ENCODE data around the gene NEURL3. TPM values are rescaled to one million over a fixed set of nuclear protein-coding genes. Genes with fewer than 3 reads are reported as not detected.

NEURL3 gene
- total and polyA plus RNA-seq, 2 donors (not counting 3 experiments of a cell fraction or from before 2014, with no cell fraction given): not detected

DNA sequence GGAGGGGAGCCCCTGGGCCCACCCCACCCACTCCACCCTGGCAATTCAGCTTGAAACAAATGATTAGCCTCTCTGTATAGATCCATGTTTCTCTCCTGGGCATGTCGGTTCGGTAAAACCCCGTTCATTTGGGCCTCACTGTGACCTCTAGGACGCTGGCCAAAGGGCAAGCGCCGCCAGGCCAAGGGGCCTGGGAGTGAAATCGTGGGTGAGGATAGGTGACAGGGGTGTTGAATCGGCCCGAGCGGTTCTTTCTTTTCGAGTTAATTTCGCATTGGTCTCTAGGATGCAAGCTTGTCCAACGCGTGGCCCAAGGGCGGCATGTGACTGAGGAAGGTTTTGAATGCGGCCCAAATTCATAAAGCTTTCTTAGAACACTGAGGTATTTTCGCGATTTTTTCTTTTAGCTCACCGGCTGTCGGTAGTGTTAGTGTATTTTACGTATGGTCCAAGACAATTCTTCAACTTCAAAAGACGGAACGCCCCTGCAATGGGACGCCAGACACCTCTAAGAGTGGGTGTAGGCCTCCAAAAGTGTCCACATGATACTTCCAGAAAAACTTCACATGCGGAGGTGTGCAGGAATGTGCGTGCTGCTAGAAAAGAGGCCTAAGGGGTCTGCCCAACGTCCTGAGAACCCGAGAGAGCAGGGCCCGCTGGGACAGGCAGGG is 21.6 kb upstream of the NEURL3 start:
- Histone ChIP-seq H3K27ac (ENCODE audit: insufficient read depth, low read depth, low read length) (peak overlapping the region; percentile 39), H3K9ac (replicated peaks; ENCODE audit: extremely low read depth, insufficient read depth, low read length) (peak overlapping the region; percentile 72), H3K4me1 (ENCODE audit: control insufficient read depth, extremely low read depth, insufficient read depth, low read length) (peaks cover 30% of the 10 kb centered on the region), H3K27me3 (ENCODE audit: control insufficient read depth in 2 of 2, insufficient read depth in 2 of 2, low read length in 2 of 2) (no peaks in the 10 kb centered on the region), H4K20me1 (replicated peaks; ENCODE audit: control insufficient read depth, extremely low read depth, insufficient read depth, low read length) (no peaks in the 10 kb centered on the region), H3K79me2 (ENCODE audit: control insufficient read depth, insufficient read depth, low read length) (no peaks in the 10 kb centered on the region), H3K36me3 (ENCODE audit: control insufficient read depth in 2 of 2, extremely low read depth in 1 of 2, insufficient read depth in 2 of 2, low read length in 2 of 2) (no peaks in the 10 kb centered on the region), H3K4me3 (replicated peaks in 1 of 3; ENCODE audit: insufficient read depth in 1 of 3, low read depth in 1 of 3, low read length in 3 of 3) (peak overlapping the region in 2 of 3 experiments; percentile 48 to 50), H3K9me3 (replicated peaks; ENCODE audit: control insufficient read depth, insufficient read depth, low read length) (no peaks in the 10 kb centered on the region), H2AFZ (ENCODE audit: low read depth, low read length) (peak overlapping the region; percentile 75), H3K9me1 (replicated peaks; ENCODE audit: control insufficient read depth, extremely low read depth, insufficient read depth, low read length) (no peaks in the 10 kb centered on the region), H3K4me2 (ENCODE audit: insufficient read depth, low read length) (peak overlapping the region; percentile 45)
- FAIRE-seq (no peak), DNase-seq (ENCODE audit: low read depth, low spot score) (peak; percentile 22)
- BruUV-seq (replicated peaks): no TSS peak
- TF ChIP-seq JUN (IDR thresholded peaks at IDR 0.05; ENCODE audit: borderline replicate concordance, insufficient read depth, insufficient read length, low read depth): no peak
- TF ChIP-seq EZH2 (IDR thresholded peaks at IDR 0.05; ENCODE audit: borderline replicate concordance, low read depth, low read length, severe bottlenecking): no peak
- TF ChIP-seq FOS (IDR thresholded peaks at IDR 0.05; ENCODE audit: borderline replicate concordance, insufficient read depth, low read length): no peak
- TF ChIP-seq, protein P1, sequence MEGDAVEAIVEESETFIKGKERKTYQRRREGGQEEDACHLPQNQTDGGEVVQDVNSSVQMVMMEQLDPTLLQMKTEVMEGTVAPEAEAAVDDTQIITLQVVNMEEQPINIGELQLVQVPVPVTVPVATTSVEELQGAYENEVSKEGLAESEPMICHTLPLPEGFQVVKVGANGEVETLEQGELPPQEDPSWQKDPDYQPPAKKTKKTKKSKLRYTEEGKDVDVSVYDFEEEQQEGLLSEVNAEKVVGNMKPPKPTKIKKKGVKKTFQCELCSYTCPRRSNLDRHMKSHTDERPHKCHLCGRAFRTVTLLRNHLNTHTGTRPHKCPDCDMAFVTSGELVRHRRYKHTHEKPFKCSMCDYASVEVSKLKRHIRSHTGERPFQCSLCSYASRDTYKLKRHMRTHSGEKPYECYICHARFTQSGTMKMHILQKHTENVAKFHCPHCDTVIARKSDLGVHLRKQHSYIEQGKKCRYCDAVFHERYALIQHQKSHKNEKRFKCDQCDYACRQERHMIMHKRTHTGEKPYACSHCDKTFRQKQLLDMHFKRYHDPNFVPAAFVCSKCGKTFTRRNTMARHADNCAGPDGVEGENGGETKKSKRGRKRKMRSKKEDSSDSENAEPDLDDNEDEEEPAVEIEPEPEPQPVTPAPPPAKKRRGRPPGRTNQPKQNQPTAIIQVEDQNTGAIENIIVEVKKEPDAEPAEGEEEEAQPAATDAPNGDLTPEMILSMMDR (IDR thresholded peaks at IDR 0.05; ENCODE audit: extremely low read depth in 1 of 2, insufficient read depth in 1 of 2, low read depth in 1 of 2, low read length in 2 of 2): no peak
- TF ChIP-seq POLR2AphosphoS5 (IDR thresholded peaks at IDR 0.05; ENCODE audit: insufficient read depth, low read depth, low read length): no peak
- TF ChIP-seq POLR2A (IDR thresholded peaks at IDR 0.05; ENCODE audit: low read depth, low read length): no peak
- TF ChIP-seq, protein P2, sequence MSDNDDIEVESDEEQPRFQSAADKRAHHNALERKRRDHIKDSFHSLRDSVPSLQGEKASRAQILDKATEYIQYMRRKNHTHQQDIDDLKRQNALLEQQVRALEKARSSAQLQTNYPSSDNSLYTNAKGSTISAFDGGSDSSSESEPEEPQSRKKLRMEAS (IDR thresholded peaks at IDR 0.05; ENCODE audit: insufficient read depth, insufficient read length): no peak
- TF ChIP-seq GATA2 (IDR thresholded peaks at IDR 0.05; ENCODE audit: insufficient read depth, insufficient read length, low read depth, low read length): no peak
- no peak for TF ChIP-seq MYC (IDR thresholded peaks at IDR 0.05; ENCODE audit: low read depth, low read length)
- dilution Hi-C loops (cut with MboI; ENCODE audit: extremely low pct_ligation_motif_present, low sequenced_read_pairs): no loop called here
- intact Hi-C loops (cut with micrococcal nuclease): loop anchor here (5.0 kb wide), 1 partner anchor 216 kb away; the partner anchor contains the start of gene LMAN2L
- ChIA-PET POLR2A (interaction anchor here (0.7 kb wide), 2 partner anchors 11 to 15 kb away, joined by 6 to 10 read pairs; no protein-coding TSS in a partner anchor), CTCF (interaction anchor here (0.6 to 3.6 kb wide), 21 partner anchors 8 to 290 kb away, joined by 3 to 101 read pairs (median 4); partner anchors contain the start of genes ARID5A, CNNM3 and NEURL3)

Data from endothelial cell of umbilical vein (primary cell).